Measurements from ENCODE around the gene DNTTIP2. TPM values are rescaled to one million over a fixed set of nuclear protein-coding genes. Genes with fewer than 3 reads are reported as not detected.

DNTTIP2 gene
- polyA plus RNA-seq, 1 of the 3 experiments (the other 2 are of a cell fraction) = 9.6 TPM

- peak; percentile 18; the same call in 1 of the 2 replicates for TF ChIP-seq YY1 (IDR thresholded peaks at IDR 0.05; ENCODE audit: low read depth)
- no peak for TF ChIP-seq CTCF (IDR thresholded peaks at IDR 0.05)
- peak; percentile 7; the same call in 1 of the 2 replicates for TF ChIP-seq MAX (IDR thresholded peaks at IDR 0.05; ENCODE audit: low read depth)
- no peak for TF ChIP-seq RAD21 (IDR thresholded peaks at IDR 0.05; ENCODE audit: low read length)
- TF ChIP-seq RCOR1 (IDR thresholded peaks at IDR 0.05; ENCODE audit: low read length) = no peak
- no peak for TF ChIP-seq SIN3A (IDR thresholded peaks at IDR 0.05; ENCODE audit: borderline replicate concordance, low read depth, low read length)
- TF ChIP-seq FOXJ3 (CRISPR knock-in tag; IDR thresholded peaks at IDR 0.05) = no peak
- peak; percentile 49; the same call in 1 of the 2 replicates for TF ChIP-seq FOSL2 (IDR thresholded peaks at IDR 0.05; ENCODE audit: borderline replicate concordance, low read depth)
- TF ChIP-seq FOXM1 (IDR thresholded peaks at IDR 0.05; ENCODE audit: low read depth) = no peak
- Histone ChIP-seq H3K36me3 (replicated peaks in 1 of 2; ENCODE audit: control insufficient read depth in 1 of 2, insufficient read depth in 2 of 2, low read length in 1 of 2) (peaks cover 0 to 4% of the 10 kb centered on the region in 2 experiments), H3K9me2 (no peaks in the 10 kb centered on the region), H4K20me1 (ENCODE audit: insufficient read depth) (no peaks in the 10 kb centered on the region), H3K4me1 (ENCODE audit: control insufficient read depth in 1 of 2, insufficient read depth in 2 of 2, low read depth in 1 of 2, low read length in 1 of 2) (peaks cover 23% of the 10 kb centered on the region in 2 experiments; a peak in 3 of 4 replicates), H3K9ac (peak overlapping the region; percentile 88), H3K4me3 (ENCODE audit: low read depth in 2 of 2, low read length in 1 of 2) (peak overlapping the region; percentile 85 to 94), H3F3A (replicated peaks; ENCODE audit: insufficient read depth) (peaks cover 35% of the 10 kb centered on the region), H2AFZ (ENCODE audit: low read depth) (peak overlapping the region; percentile 78), H3K27me3 (ENCODE audit: insufficient read depth) (no peaks in the 10 kb centered on the region), H3K9me3 (no peaks in the 10 kb centered on the region), H3K27ac (ENCODE audit: low read depth in 2 of 2, low read length in 1 of 2) (peak overlapping the region; percentile 88 to 96), H3K4me2 (peak overlapping the region; percentile 94), H3K79me2 (ENCODE audit: insufficient read depth) (peaks cover 9% of the 10 kb centered on the region; the same call in 1 of the 2 replicates)
- POLR2A ChIA-PET = interaction anchor here (0.8 to 2.0 kb wide), 10 partner anchors 18 to 228 kb away, joined by 3 to 11 read pairs (median 4); partner anchors contain the start of gene DNTTIP2
- CTCF ChIA-PET = interaction anchor here (0.6 to 8.4 kb wide), 13 partner anchors 18 to 750 kb away, joined by 3 to 231 read pairs (median 4); no protein-coding TSS in a partner anchor
- WGBS (ENCODE audit: low lambda C conversion rate) = 18% methylated on average over 16 of the region's 16 CpGs
- no peak for DNase-seq
These were observed 33.3 kb downstream of the DNTTIP2 start for GRCh38 chr1:93845538-93846205.

- ChIA-PET POLR2A (interaction anchor here (0.6 to 1.6 kb wide), 5 partner anchors 27 to 217 kb away, joined by 3 to 5 read pairs (median 3); no protein-coding TSS in a partner anchor), CTCF (interaction anchor here (0.6 to 8.4 kb wide), 59 partner anchors 8 to 543 kb away, joined by 3 to 231 read pairs (median 4); partner anchors contain the start of genes DNTTIP2 and FNBP1L)
- 67% methylated on average over 8 of the region's 8 CpGs for WGBS (ENCODE audit: low lambda C conversion rate)
- peaks cover 9% of the 10 kb centered on the region; the same call in 1 of the 2 replicates for H3K79me2 ChIP-seq (ENCODE audit: insufficient read depth)
- H3K9ac ChIP-seq = peak overlapping the region; percentile 42; the same call in 1 of the 2 replicates
- H3K4me3 ChIP-seq (ENCODE audit: low read depth in 2 of 2, low read length in 1 of 2) = no peak overlapping the region; a peak in 1 of 4 replicates
- H4K20me1 ChIP-seq (ENCODE audit: insufficient read depth) = no peaks in the 10 kb centered on the region
- H3F3A ChIP-seq (replicated peaks; ENCODE audit: insufficient read depth) = peaks cover 43% of the 10 kb centered on the region
- H3K4me2 ChIP-seq = peak overlapping the region; percentile 10; the same call in 1 of the 2 replicates
- peak overlapping the region; percentile 73 to 88 for H3K27ac ChIP-seq (ENCODE audit: low read depth in 2 of 2, low read length in 1 of 2)
- H3K36me3 ChIP-seq (replicated peaks in 1 of 2; ENCODE audit: control insufficient read depth in 1 of 2, insufficient read depth in 2 of 2, low read length in 1 of 2) = peaks cover 4% of the 10 kb centered on the region in 2 experiments
- peak; percentile 64 for DNase-seq
- H2AFZ ChIP-seq (ENCODE audit: low read depth) = no peak overlapping the region
- H3K4me1 ChIP-seq (ENCODE audit: control insufficient read depth in 1 of 2, insufficient read depth in 2 of 2, low read depth in 1 of 2, low read length in 1 of 2) = peaks cover 23 to 26% of the 10 kb centered on the region in 2 experiments; a peak in 3 of 4 replicates
- H3K9me3 ChIP-seq = no peaks in the 10 kb centered on the region
- H3K9me2 ChIP-seq = no peaks in the 10 kb centered on the region
- H3K27me3 ChIP-seq (ENCODE audit: insufficient read depth) = no peaks in the 10 kb centered on the region
- TF ChIP-seq YY1 (IDR thresholded peaks at IDR 0.05; ENCODE audit: low read depth) = no peak
- no peak; a peak in 1 of 4 replicates for TF ChIP-seq EP300 (IDR thresholded peaks at IDR 0.05; ENCODE audit: borderline replicate concordance in 1 of 2, low read depth in 1 of 2, low read length in 1 of 2)
- no peak for TF ChIP-seq GATA2 (CRISPR knock-in tag; IDR thresholded peaks at IDR 0.05)
- TF ChIP-seq PBX3 (IDR thresholded peaks at IDR 0.05) = no peak
- TF ChIP-seq SMC3 (IDR thresholded peaks at IDR 0.05; ENCODE audit: low read depth, low read length) = peak; percentile 83
- TF ChIP-seq RXRA (IDR thresholded peaks at IDR 0.05; ENCODE audit: borderline replicate concordance, low read depth) = no peak
- TF ChIP-seq ZBTB33 (IDR thresholded peaks at IDR 0.05; ENCODE audit: borderline replicate concordance, low read depth) = no peak
- no peak for TF ChIP-seq TEAD4 (IDR thresholded peaks at IDR 0.05; ENCODE audit: borderline replicate concordance, insufficient read depth)
- peak; percentile 43 for TF ChIP-seq CHD2 (IDR thresholded peaks at IDR 0.05; ENCODE audit: low read length, partially characterized antibody)
- TF ChIP-seq TCF12 (IDR thresholded peaks at IDR 0.05) = no peak
- TF ChIP-seq GABPA (IDR thresholded peaks at IDR 0.05; ENCODE audit: low read depth) = no peak
- no peak for TF ChIP-seq NFIC (IDR thresholded peaks at IDR 0.05; ENCODE audit: borderline replicate concordance)
These were observed 34.6 kb downstream of the DNTTIP2 start for GRCh38 chr1:93844262-93845045.

Data from SK-N-SH (cell line).